GM12891 (cell line): ENCODE results near the gene CYP2B6.
"Not testable (repeated sequence)": the region's sequence is repeated elsewhere in the genome, so short reads cannot be mapped to it uniquely, and the experiment has no call there.

Source experiments
- PAX5 ChIP-seq: IDR thresholded peaks from 2 replicates; pipeline ENCODE4 v1.6.1; 2011; ENCODE audit warnings: low read length, moderate library complexity, mild to moderate bottlenecking; ENCODE audit not compliant: insufficient read depth, severe bottlenecking
- POLR2A ChIP-seq: IDR thresholded peaks from 2 replicates; pipeline ENCODE4 v1.6.1; 2011; ENCODE audit warnings: low read depth, low read length, control low read depth
- POLR2AphosphoS5 ChIP-seq: IDR thresholded peaks from 2 replicates; pipeline ENCODE4 v1.6.1; 2011; ENCODE audit warnings: low read depth, low read length, control low read depth
- POU2F2 ChIP-seq: IDR thresholded peaks from 2 replicates; pipeline ENCODE4 v1.6.1; 2011; ENCODE audit warnings: low read depth, mild to moderate bottlenecking, control low read depth, low read length, moderate library complexity
- SPI1 ChIP-seq: IDR thresholded peaks from 2 replicates; pipeline ENCODE4 v1.6.1; 2011; ENCODE audit warnings: low read depth, low read length, control low read depth
- TAF1 ChIP-seq: IDR thresholded peaks from 2 replicates; pipeline ENCODE4 v1.6.1; 2011; ENCODE audit warnings: low read depth, low read length, control low read depth

DNA sequence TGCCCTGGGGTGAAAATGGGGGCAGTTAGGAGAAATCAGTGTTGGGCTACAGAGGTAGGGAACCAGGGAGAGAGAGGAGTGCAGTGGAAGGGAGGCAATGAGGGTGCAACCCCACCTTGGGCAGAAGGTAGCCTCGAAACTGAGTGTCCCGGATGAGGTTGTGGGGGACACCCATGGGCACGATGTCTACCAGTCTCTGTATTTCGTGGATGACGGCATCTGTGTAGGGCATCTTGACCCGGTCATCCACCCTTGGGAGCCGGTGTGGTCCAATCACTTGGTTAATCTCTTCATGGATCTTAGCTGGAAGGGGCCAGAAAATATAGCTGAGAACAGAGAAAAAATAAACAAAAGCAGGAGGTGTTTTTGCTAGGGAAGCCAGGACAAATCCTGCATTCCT is 61.1 kb downstream of the CYP2B6 start:
- TF ChIP-seq SPI1, POLR2AphosphoS5, PAX5, POLR2A, TAF1, POU2F2: not testable (repeated sequence)
